ENCODE data around the gene CBARP.
"Not testable (repeated sequence)": the region's sequence is repeated elsewhere in the genome, so short reads cannot be mapped to it uniquely, and the experiment has no call there.

Gene CBARP

GRCh38 chr19:1225440-1226226 is 12.2 kb downstream of the CBARP start:
- no peak for DNase-seq

DNA sequence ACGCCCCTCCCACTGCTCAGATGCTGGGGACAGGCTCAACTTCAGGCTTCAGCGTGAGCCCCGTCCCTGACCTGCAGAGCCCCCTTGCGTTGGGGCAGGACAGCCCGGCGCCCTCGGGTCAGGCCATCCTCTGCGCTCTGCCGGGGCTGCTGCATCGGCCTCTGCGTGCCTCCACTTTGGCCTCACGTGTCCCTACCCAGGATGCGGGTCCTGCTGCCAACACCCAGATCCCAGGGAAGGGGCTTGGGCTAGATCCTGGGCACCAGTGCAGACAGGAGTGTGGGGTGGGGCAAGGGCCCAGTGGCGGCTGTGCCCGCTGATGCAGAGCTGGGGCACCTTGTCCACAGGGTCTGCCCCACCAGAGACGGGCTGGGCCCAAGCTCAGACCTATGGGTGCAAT is 13.0 kb downstream of the CBARP start:
- no peak for DNase-seq

- no peak for DNase-seq
Measured at GRCh38 chr19:1224047-1224825, 13.6 kb downstream of the CBARP start.

DNA sequence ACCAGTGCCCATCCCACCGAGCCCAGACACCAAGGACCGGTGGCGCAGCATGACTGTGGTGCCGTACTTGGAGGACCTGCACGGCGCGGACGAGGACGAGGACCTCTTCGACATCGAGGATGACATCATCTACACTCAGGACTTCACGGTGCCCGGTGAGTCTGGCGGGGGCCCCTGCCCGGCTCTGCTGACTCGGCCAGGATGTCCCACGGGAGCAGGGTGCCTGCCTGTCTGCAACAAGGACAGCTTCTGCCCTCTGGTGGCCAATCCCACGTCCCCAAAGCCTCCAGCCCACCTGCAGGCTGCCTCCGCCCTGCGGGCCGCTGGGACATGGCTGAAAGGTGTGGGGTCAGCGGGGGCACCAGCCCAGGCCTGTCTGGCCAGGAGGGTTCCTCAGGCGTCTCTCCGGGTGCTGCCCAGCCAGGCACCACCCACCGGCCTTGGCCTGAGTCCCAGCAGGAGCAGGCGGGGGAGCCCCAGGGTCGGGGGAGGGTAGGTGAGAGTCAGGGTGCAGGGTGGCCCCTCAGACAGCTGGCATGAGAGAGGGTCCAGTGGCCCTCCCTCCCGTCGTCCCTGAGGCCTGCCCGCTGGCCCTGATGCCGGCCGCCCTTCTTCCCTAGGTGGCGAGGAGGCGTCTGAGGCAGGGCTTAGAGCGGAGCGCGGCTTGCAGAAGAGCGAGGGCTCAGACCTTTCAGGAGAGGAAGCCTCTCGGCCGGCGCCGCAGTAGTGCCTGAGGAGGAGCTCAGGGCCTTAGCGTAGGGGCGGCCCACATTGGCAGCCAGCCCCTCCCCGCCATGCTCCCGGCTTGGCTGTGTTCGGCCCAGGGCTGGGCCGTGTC is 14.6 kb downstream of the CBARP start:
- no peak for DNase-seq

DNA sequence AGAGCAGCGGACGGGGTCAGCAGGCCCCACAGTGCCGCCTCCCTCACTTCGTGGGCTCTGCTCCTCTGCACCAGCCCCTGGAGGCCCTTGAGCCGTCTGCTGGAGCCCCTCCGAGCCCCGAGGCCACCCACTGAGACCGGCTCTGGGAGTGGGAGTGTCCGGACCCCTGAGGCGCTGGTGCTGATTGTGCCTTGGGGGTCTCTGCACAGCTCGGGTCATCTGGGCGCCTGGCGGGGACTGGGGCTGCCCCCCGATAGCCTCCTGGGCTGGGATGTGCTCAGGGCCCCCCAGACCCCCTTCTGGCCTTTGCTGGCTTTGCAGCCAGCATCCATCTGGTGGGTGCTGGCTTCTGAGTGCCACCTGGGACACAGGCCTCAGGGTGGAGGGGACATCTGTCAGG is 15.4 kb downstream of the CBARP start:
- no peak for DNase-seq

DNA sequence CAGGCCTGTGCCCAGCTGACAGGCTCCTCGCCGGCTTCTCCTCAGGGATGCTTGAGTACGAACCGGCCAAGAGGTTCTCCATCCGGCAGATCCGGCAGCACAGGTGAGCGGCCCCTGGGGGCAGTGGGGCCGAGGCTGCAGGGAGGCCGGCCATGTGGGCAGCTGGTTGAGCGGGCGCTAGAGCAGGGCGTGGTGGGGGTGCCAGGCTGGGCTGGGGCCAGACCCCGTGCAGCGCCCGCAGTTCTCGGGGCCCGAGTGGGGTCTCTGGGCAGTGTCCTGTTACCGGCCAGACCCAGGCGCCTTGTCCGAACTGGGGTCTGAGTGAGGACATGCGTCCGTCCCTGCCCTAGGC is 15.9 kb downstream of the CBARP start:
- no peak for DNase-seq

GRCh38 chr19:1220976-1221903 is 16.6 kb downstream of the CBARP start:
- no peak for DNase-seq

DNA sequence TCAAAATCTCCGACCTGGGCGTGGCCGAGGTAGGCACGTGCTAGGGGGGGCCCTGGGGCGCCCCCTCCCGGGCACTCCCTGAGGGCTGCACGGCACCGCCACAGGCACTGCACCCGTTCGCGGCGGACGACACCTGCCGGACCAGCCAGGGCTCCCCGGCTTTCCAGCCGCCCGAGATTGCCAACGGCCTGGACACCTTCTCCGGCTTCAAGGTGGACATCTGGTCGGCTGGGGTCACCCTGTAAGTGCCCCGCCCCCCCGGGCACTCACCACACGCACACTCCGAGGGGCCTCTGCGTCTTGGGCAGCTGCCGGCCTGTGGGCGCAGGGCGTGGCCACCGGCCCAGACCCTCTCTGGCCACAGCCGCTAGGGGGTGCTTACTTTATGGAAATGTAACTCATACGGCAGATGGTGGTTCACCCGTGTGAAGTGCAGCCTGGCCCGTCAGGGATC is 17.3 kb downstream of the CBARP start:
- no peak for DNase-seq

DNA sequence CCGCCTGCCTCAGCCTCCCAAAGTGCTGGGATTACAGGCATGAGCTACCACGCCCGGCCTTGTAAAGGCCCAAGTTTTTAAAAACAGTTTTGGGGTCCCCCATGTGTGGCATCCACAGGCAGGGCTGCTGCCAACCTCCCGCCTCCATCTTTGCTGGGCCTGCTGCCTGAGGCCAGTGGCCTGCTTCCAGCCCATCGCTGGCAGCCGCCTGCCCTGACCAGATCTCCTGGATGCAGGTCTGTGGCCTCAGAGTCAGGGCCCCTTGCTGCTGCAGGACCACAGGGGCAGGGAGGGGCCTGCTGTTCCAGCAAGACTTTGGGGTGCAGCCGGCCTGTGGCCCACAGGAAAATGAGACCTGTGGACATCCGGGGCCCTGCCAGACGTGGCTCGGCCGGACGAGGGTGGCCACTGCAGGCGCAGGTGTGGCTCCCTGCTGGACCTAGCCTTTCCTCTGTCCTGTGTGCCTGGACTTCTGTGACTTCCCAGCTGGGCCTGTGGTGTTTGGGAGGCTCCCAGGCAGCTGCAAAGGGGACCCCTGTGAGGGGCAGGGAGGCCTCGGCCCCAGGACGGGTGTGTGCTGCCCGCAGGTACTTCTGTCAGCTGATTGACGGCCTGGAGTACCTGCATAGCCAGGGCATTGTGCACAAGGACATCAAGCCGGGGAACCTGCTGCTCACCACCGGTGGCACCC is 17.9 kb downstream of the CBARP start:
- DNase-seq = no peak

DNA sequence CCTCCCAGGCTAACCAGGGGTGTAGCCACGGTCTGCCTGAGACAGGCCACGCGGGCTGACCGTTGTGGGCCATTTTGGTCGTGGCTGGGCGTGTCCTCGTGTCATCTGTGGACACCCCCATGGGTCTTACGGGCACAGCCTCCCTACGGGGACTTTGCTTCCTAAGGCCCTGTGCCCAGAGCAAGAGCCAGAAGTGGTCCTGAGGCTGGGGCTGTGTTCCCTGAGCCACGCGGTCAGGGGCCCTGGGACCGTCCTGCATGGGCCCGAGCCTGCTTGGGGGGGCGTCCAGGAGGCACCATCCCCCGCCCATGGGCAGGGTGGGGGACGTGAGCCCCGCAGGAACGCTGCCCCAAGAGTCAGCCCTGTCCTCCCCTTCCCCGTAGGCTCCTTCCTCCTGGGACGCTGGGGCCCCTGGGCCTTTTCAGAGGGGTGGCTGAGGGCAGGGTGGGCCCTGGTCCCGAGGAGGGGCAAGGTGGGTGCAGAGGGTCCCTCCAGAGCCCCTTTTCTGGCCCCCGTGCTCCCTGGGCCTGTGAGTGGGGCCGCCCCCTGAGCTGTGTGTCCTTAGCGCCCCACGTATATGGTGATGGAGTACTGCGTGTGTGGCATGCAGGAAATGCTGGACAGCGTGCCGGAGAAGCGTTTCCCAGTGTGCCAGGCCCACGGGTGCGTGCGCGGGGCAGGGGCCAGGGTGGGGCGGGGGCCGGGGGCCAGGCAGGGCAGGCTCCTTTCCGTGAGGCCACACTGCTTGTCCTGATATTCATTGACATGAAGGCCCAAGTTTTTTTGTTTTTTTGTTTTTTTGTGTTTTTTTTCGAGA is 18.8 kb downstream of the CBARP start:
- no peak for DNase-seq

GRCh38 chr19:1217366-1217765 is 20.4 kb downstream of the CBARP start:
- no peak for DNase-seq

- DNase-seq = no peak
Measured at GRCh38 chr19:1216756-1217155, 21.0 kb downstream of the CBARP start.

GRCh38 chr19:1214862-1215731 is 22.7 kb downstream of the CBARP start:
- DNase-seq = no peak

- DNase-seq = no peak
Measured at GRCh38 chr19:1214299-1214861, 23.4 kb downstream of the CBARP start.

- no peak for DNase-seq
Measured at GRCh38 chr19:1213391-1214286, 24.2 kb downstream of the CBARP start.

- DNase-seq = no peak
Measured at GRCh38 chr19:1211494-1212234, 26.1 kb downstream of the CBARP start.

DNA sequence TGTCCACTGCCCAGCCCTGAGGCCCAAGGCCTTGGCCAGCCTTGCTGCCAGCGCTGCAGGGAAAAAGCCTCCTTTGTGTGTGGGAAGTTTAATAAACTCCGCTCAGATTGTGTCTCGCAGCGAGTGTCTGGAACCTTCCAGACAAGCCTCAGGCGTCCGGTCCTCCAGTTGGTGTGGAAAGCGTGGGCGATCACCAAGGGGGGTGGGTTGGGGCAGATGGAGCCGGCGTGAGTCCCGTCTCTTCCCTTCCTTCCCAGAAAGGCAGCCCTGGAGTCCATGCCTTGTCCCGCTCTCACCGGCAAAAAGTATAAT is 27.6 kb downstream of the CBARP start:
- DNase-seq = no peak

GRCh38 chr19:1208830-1209229 is 29.0 kb downstream of the CBARP start:
- DNase-seq = not testable (repeated sequence)
